Keratinocyte (primary cell): ENCODE results near the gene PRKCSH.

Source experiments
- EZH2 ChIP-seq: IDR thresholded peaks from one replicate; pipeline ENCODE4 v1.6.1; 2012; ENCODE audit warnings: inconsistent platforms, mild to moderate bottlenecking, low read length, moderate library complexity
- TF ChIP-seq, protein P1 (sequence below), 3 experiments: IDR thresholded peaks in 1 of 3; conservative IDR thresholded peaks in 1 of 3; optimal IDR thresholded peaks in 1 of 3; 2 replicates in 2 of 3; 3 replicates in 1 of 3; pipeline versions ENCODE3 to v1.5.1; 2011; ENCODE audit warnings: low read length in 3 of 3, mild to moderate bottlenecking in 3 of 3, moderate library complexity in 2 of 3, control low read depth in 1 of 3, inconsistent platforms in 1 of 3; ENCODE audit not compliant: insufficient read depth in 2 of 3; ENCODE audit errors: extremely low read depth in 1 of 3

- TF ChIP-seq, protein P1, sequence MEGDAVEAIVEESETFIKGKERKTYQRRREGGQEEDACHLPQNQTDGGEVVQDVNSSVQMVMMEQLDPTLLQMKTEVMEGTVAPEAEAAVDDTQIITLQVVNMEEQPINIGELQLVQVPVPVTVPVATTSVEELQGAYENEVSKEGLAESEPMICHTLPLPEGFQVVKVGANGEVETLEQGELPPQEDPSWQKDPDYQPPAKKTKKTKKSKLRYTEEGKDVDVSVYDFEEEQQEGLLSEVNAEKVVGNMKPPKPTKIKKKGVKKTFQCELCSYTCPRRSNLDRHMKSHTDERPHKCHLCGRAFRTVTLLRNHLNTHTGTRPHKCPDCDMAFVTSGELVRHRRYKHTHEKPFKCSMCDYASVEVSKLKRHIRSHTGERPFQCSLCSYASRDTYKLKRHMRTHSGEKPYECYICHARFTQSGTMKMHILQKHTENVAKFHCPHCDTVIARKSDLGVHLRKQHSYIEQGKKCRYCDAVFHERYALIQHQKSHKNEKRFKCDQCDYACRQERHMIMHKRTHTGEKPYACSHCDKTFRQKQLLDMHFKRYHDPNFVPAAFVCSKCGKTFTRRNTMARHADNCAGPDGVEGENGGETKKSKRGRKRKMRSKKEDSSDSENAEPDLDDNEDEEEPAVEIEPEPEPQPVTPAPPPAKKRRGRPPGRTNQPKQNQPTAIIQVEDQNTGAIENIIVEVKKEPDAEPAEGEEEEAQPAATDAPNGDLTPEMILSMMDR (optimal IDR thresholded peaks at IDR 0.05 in 1 of 3, IDR thresholded peaks at IDR 0.05 in 1 of 3, conservative IDR thresholded peaks at IDR 0.05 in 1 of 3; ENCODE audit: extremely low read depth in 1 of 3, insufficient read depth in 2 of 3, low read length in 3 of 3) = no peak
- no peak for TF ChIP-seq EZH2
Observed at GRCh38 chr19:11495885-11496284, 60.5 kb downstream of the PRKCSH start.
